HG03558 (cell line): ENCODE results near the gene ZDHHC9.

ENCODE experiments used
- ATAC-seq: cut with Tn5 transposase; IDR thresholded peaks from one replicate; pipeline ENCODE4 v1.9.1; 2021; ENCODE audit warnings: moderate number of reproducible peaks; ENCODE audit not compliant: unreplicated experiment; ENCODE audit errors: extremely low read depth

The ZDHHC9 gene

GRCh38 chrX:129769467-129770154, 74.1 kb downstream of the ZDHHC9 start:
- no peak for ATAC-seq

DNA sequence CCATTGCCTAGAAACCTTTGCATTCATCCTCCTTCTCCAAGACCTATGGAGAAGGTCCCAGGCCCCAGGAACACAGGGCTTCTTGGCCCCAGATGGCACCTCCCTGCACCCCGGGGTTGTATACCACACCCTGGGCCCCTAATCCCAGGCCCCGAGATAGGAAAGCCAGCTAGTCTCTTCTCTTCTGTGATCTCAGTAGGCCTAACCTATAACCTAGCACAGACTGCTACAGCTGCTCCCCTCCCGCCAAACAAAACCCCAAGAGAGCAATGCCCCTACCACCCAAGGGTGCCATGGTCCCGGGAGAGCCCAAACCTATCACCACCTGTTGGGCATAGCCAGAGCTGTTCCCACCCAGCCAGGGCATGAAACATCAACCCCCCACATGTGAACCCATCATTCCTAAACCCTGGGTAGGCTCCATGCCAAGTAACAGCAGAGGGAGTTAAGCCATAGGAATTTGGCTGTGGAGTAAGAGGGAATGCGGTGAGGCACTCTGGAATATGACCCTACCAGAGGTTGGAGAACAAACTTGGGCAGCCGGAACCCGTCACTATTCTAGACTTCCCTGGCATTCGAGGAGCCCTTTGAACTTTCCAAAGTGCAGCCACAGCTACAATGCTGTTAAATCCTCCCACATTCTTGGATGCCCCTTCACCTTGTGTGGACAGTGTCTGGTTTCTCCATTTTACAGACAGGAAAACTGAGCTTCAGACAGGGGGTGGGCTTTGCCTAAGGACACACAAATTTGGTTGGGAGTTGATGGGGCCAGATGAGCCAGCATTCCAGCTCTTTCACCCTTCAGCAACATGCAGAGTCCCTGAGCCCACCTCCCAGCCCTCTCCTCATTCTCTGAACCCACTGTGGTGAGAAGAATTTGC, 74.9 kb downstream of the ZDHHC9 start:
- no peak for ATAC-seq

DNA sequence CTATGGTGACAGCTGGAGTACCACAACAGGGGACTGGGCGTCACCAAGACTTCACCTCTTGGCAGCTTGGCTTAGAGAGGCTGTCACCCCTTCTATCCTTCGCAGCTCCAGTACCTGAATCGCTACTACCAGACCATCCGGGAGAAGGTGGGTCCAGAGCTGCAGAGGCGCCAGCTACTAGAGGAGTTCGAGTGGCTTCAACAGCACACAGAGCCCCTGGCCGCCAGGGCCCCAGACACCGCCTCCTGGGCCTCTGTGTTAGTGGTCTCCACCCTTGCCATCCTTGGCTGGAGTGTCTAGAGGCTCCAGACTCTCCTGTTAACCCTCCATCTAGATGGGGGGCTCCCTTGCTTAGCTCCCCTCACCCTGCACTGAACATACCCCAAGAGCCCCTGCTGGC, 75.5 kb downstream of the ZDHHC9 start:
- no peak for ATAC-seq

- no peak for ATAC-seq
These were observed 80.0 kb downstream of the ZDHHC9 start for GRCh38 chrX:129763666-129764065.

- no peak for ATAC-seq
These were observed 81.2 kb downstream of the ZDHHC9 start for GRCh38 chrX:129762448-129762847.

GRCh38 chrX:129761596-129761995, 82.1 kb downstream of the ZDHHC9 start:
- no peak for ATAC-seq

GRCh38 chrX:129760981-129761380, 82.7 kb downstream of the ZDHHC9 start:
- no peak for ATAC-seq

DNA sequence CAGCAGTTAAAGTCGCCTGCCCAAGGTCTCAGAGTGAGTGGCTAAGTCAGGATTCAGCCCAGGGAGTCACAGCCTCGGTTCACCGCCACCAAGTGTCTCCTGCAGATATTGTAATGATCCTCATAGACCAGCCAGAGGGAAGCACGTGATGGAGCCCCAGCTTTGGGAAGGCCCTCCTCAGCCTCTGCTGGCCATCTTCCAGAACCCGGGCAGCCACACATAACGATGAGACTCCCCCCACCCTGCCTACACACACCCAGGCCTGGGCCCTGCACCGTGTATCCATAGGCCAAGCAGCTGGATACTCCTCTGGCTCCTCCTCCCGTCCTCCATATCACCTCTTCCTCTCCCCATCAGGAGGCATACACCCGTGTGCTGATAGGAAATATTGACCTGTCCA, 83.5 kb downstream of the ZDHHC9 start:
- no peak for ATAC-seq

- no peak for ATAC-seq
These were observed 84.1 kb downstream of the ZDHHC9 start for GRCh38 chrX:129759576-129760061.

DNA sequence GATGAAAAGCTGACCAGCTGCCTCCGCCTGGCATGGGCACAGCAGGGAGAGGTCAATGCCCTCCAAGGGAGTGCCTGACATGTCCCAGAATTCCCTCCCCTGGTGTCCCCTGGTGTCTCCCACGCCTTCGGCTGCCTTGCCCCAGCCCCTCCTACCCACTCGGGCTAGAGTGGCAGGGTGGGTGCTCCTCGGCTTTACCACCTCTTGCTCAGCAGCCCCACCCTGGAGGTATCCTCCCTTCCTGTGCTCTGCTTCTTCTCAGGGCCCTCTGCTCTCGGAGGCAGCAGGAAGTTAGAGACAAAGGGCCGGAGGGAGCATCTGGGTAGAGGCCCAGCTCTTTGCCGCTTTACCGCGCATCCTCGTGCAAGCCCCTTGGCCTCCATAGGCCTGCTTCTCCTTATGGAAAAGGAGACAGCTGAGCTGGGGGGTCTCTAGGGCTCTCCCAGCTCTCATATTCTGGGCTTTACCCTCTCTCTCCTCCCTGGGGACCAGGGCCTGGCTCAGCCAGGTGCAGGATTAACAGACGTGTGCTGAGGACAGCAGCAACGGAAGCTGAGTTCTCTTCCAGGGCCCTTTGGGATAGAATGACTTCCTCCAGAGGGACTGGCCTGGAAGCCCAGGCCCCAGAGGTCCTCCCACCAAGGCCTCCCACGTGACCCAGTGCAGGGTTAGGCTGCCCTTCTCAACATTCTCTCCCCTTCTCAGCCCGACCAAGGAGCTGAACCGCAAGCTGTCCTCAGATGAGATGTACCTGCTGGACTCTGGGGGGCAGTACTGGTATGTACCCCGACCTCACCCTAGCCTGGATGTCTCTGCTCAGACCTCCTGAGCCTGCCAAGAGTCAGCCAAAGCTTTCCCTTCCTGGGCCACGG, 87.7 kb downstream of the ZDHHC9 start:
- no peak for ATAC-seq

- ATAC-seq = no peak
These were observed 89.3 kb downstream of the ZDHHC9 start for GRCh38 chrX:129754056-129755024.
